ENCODE measurements around the gene CD93.

The CD93 gene

DNA sequence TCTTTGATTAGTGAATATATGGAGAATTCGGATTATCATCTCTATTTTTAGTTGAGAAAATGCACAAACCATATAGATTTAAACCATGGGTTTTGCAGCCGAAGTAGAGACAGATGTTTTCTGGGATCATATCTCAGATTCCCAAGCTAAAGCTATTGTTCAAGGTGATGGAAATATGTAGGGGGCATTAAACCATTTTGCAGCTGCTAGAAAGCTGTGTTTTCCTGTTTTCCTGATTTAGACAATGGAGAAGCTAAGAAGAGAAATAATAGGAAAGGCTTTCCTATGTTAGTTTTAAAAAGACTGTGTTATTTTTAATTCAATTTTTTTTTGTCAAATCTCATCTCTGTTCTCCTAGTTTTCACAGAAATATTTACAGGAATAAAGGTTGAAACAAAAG is 6.2 kb downstream of the CD93 start:
- Histone ChIP-seq H3K4me1 (peaks cover 4% of the 10 kb centered on the region), H3K79me2 (no peaks in the 10 kb centered on the region), H3K27me3 (ENCODE audit: control insufficient read depth, insufficient read depth, low read length) (no peaks in the 10 kb centered on the region), H3K4me3 (ENCODE audit: low read depth, low read length) (no peak overlapping the region), H3K36me3 (ENCODE audit: control insufficient read depth, insufficient read depth, low read length) (no peaks in the 10 kb centered on the region), H2AFZ (no peak overlapping the region), H3K9ac (no peak overlapping the region), H3K27ac (no peak overlapping the region), H3K4me2 (ENCODE audit: low read length) (no peak overlapping the region), H3K9me3 (ENCODE audit: control insufficient read depth, low read length) (no peaks in the 10 kb centered on the region)
- TF ChIP-seq, protein P1, sequence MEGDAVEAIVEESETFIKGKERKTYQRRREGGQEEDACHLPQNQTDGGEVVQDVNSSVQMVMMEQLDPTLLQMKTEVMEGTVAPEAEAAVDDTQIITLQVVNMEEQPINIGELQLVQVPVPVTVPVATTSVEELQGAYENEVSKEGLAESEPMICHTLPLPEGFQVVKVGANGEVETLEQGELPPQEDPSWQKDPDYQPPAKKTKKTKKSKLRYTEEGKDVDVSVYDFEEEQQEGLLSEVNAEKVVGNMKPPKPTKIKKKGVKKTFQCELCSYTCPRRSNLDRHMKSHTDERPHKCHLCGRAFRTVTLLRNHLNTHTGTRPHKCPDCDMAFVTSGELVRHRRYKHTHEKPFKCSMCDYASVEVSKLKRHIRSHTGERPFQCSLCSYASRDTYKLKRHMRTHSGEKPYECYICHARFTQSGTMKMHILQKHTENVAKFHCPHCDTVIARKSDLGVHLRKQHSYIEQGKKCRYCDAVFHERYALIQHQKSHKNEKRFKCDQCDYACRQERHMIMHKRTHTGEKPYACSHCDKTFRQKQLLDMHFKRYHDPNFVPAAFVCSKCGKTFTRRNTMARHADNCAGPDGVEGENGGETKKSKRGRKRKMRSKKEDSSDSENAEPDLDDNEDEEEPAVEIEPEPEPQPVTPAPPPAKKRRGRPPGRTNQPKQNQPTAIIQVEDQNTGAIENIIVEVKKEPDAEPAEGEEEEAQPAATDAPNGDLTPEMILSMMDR (IDR thresholded peaks at IDR 0.05): no peak

DNA sequence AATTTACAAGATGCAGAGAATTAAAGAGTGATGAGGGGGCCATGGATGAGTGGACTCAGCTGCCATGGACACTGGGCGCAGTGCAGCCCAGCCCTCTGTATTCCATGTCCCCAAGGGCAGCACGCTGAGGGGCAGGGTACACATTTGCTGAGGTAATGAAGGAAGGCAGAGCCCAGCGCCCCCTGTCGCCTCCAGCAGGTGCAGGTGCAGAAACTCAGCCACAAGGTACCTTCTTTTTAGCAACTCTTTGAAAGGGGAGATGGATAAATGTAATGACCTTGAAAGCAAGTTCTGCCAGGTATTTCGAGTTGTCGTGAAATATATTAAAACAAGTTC is 7.1 kb downstream of the CD93 start:
- no peak overlapping the region for H3K4me3 ChIP-seq (ENCODE audit: low read depth, low read length)

DNA sequence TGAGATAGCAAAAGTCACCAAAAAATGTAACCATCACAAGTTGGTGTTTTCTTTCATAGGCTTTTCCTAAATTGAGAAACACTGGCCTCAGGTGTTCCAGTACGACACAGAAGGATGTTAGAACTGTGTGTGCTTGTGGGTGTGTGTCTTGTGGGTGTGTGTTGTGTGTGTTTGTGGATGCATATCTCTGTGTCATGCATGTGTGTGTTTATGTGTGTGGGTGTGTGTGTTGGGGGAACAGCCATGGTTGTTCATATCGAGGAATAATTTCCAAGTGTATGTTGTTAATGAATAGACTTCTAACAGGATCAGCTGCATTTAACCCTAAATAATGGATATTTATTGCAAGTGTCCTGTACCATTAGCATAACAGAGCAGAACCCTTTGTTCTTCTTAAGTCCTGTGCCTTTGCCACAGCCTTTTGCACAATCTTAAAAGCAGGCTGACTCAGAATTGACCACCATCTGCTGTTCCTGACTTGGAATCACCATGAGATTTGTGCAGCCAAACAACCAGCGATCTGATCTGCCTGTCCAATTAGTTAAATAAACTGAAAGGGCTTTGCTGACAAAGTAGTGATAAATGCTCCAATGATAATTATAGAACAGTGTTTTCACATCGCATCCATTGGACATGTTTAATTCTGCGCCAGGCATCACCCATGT is 7.6 kb downstream of the CD93 start:
- peaks cover 4% of the 10 kb centered on the region for H3K4me1 ChIP-seq
- H3K36me3 ChIP-seq (ENCODE audit: control insufficient read depth, insufficient read depth, low read length): no peaks in the 10 kb centered on the region
- no peaks in the 10 kb centered on the region for H3K27me3 ChIP-seq (ENCODE audit: control insufficient read depth, insufficient read depth, low read length)
- TF ChIP-seq, protein P1 (IDR thresholded peaks at IDR 0.05): no peak
- H2AFZ ChIP-seq: no peak overlapping the region
- H3K9ac ChIP-seq: no peak overlapping the region
- no peak overlapping the region for H3K4me2 ChIP-seq (ENCODE audit: low read length)
- H3K4me3 ChIP-seq (ENCODE audit: low read depth, low read length): no peak overlapping the region
- no peaks in the 10 kb centered on the region for H3K9me3 ChIP-seq (ENCODE audit: control insufficient read depth, low read length)
- H3K79me2 ChIP-seq: no peaks in the 10 kb centered on the region
- H3K27ac ChIP-seq: no peak overlapping the region

More for the DNA sequence above, 7.1 kb downstream of the CD93 start:
- H3K9ac ChIP-seq: no peak overlapping the region
- TF ChIP-seq, protein P1 (IDR thresholded peaks at IDR 0.05): no peak
- no peak overlapping the region for H3K27ac ChIP-seq
- H3K4me1 ChIP-seq: peaks cover 4% of the 10 kb centered on the region
- no peaks in the 10 kb centered on the region for H3K36me3 ChIP-seq (ENCODE audit: control insufficient read depth, insufficient read depth, low read length)
- no peak overlapping the region for H3K4me2 ChIP-seq (ENCODE audit: low read length)
- H2AFZ ChIP-seq: no peak overlapping the region
- H3K9me3 ChIP-seq (ENCODE audit: control insufficient read depth, low read length): no peaks in the 10 kb centered on the region
- H3K27me3 ChIP-seq (ENCODE audit: control insufficient read depth, insufficient read depth, low read length): no peaks in the 10 kb centered on the region
- no peaks in the 10 kb centered on the region for H3K79me2 ChIP-seq

DNA sequence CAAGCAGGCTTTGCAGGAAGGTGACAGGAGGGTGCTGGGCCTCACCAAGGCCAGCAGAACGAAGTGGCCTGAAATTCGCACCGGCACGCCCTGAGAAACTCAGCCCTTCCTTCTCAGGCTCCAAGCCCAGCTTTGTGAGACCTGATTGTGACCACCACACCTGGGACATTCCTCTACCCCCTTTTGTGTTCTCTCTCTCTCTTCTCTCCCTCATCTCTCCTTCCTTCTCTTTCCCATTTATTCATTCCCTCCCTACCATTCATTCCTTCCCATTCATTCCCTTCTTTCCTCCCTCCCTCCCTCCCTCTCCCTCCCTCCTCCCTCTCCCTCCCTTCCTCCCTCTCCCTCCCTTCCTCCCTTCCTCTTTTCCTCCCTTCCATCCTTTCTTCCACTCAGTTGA is 8.8 kb downstream of the CD93 start:
- TF ChIP-seq, protein P1 (IDR thresholded peaks at IDR 0.05): no peak
- Histone ChIP-seq H3K4me3 (ENCODE audit: low read depth, low read length) (no peak overlapping the region), H3K4me1 (peaks cover 4% of the 10 kb centered on the region), H3K27me3 (ENCODE audit: control insufficient read depth, insufficient read depth, low read length) (no peaks in the 10 kb centered on the region), H3K4me2 (ENCODE audit: low read length) (no peak overlapping the region), H3K79me2 (no peaks in the 10 kb centered on the region), H2AFZ (no peak overlapping the region), H3K36me3 (ENCODE audit: control insufficient read depth, insufficient read depth, low read length) (no peaks in the 10 kb centered on the region), H3K9me3 (ENCODE audit: control insufficient read depth, low read length) (no peaks in the 10 kb centered on the region), H3K27ac (no peak overlapping the region), H3K9ac (no peak overlapping the region)

DNA sequence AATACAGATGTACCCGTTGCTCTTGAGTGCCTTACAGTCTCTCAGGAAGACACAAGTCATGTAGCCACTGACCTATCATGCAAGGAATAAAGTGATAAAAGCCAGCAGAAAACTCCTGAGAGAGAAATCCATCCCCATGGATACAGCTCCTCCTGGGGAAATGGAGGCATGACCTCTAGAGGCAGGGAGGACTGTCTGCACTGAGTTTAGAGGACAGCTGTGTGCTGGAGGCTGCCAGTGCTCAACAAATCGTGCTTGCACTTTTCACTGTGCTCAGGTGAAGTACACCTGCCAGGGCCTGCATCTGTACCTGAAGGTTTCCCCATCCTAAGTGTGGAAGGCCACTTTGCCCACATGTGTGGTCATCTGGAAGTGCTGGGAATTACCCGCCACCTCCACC is 12.1 kb downstream of the CD93 start:
- Histone ChIP-seq H3K36me3 (ENCODE audit: control insufficient read depth, insufficient read depth, low read length) (no peaks in the 10 kb centered on the region), H3K27ac (no peak overlapping the region), H3K27me3 (ENCODE audit: control insufficient read depth, insufficient read depth, low read length) (no peaks in the 10 kb centered on the region), H3K4me1 (peaks cover 4% of the 10 kb centered on the region), H2AFZ (no peak overlapping the region), H3K4me3 (ENCODE audit: low read depth, low read length) (no peak overlapping the region), H3K79me2 (no peaks in the 10 kb centered on the region), H3K4me2 (ENCODE audit: low read length) (no peak overlapping the region), H3K9ac (no peak overlapping the region), H3K9me3 (ENCODE audit: control insufficient read depth, low read length) (no peaks in the 10 kb centered on the region)
- TF ChIP-seq, protein P1 (IDR thresholded peaks at IDR 0.05): no peak
